NCI-H2029 treated with DMSO at 0.1 percent for 48 hours (cell line): ENCODE data around the gene SLC12A1.

Source experiments
- DNase-seq: peaks from one replicate; lab custom pipeline; 2025; lab: John Stamatoyannopoulos, UW

The SLC12A1 gene

GRCh38 chr15:48242535-48242934 is 36.4 kb downstream of the SLC12A1 start:
- no peak for DNase-seq

- DNase-seq = no peak
These were observed 38.8 kb downstream of the SLC12A1 start for GRCh38 chr15:48244921-48245320.

GRCh38 chr15:48248414-48248813 is 42.3 kb downstream of the SLC12A1 start:
- DNase-seq = no peak

- no peak for DNase-seq
These were observed 44.6 kb downstream of the SLC12A1 start for GRCh38 chr15:48250640-48251076.

- DNase-seq = no peak
These were observed 47.1 kb downstream of the SLC12A1 start for GRCh38 chr15:48253172-48253571.

GRCh38 chr15:48265135-48265534 is 59.0 kb downstream of the SLC12A1 start:
- no peak for DNase-seq

GRCh38 chr15:48266024-48266689 is 60.1 kb downstream of the SLC12A1 start:
- DNase-seq = no peak

GRCh38 chr15:48267766-48268165 is 61.7 kb downstream of the SLC12A1 start:
- DNase-seq = no peak

GRCh38 chr15:48273049-48273448 is 66.9 kb downstream of the SLC12A1 start:
- no peak for DNase-seq

- no peak for DNase-seq
These were observed 72.6 kb downstream of the SLC12A1 start for GRCh38 chr15:48278666-48279065.

- DNase-seq = no peak
These were observed 73.5 kb downstream of the SLC12A1 start for GRCh38 chr15:48279608-48280007.

- DNase-seq = no peak
These were observed 75.6 kb downstream of the SLC12A1 start for GRCh38 chr15:48281674-48282073.

GRCh38 chr15:48282216-48282615 is 76.1 kb downstream of the SLC12A1 start:
- no peak for DNase-seq

- no peak for DNase-seq
These were observed 77.5 kb downstream of the SLC12A1 start for GRCh38 chr15:48283396-48284145.

- DNase-seq = peak; percentile 54
These were observed 79.5 kb downstream of the SLC12A1 start for GRCh38 chr15:48285329-48286214.

- DNase-seq = no peak
These were observed 83.5 kb downstream of the SLC12A1 start for GRCh38 chr15:48289628-48290027.

- DNase-seq = no peak
These were observed 86.4 kb downstream of the SLC12A1 start for GRCh38 chr15:48292458-48292857.

GRCh38 chr15:48297668-48298067 is 91.6 kb downstream of the SLC12A1 start:
- no peak for DNase-seq

- no peak for DNase-seq
These were observed 92.8 kb downstream of the SLC12A1 start for GRCh38 chr15:48298914-48299313.

GRCh38 chr15:48300038-48300437 is 93.9 kb downstream of the SLC12A1 start:
- no peak for DNase-seq

- no peak for DNase-seq
These were observed 98.3 kb downstream of the SLC12A1 start for GRCh38 chr15:48304398-48304797.

GRCh38 chr15:48306639-48307038 is 100.5 kb downstream of the SLC12A1 start:
- no peak for DNase-seq

GRCh38 chr15:48307586-48307985 is 101.5 kb downstream of the SLC12A1 start:
- no peak for DNase-seq
